Fibroblast of pulmonary artery (primary cell): ENCODE results near the gene CCR7.
A peak's percentile ranks its signal among the peaks of the same experiment; 100 is the strongest.

Experiments used
- DNase-seq: peaks from one replicate; pipeline ENCODE4 v3.0.0-alpha.2; 2010; ENCODE audit warnings: low read depth
- H3K4me3 ChIP-seq: replicated peaks from 2 replicates; pipeline ENCODE4 v1.5.1; 2011; ENCODE audit warnings: low read depth, mild to moderate bottlenecking, control low read depth, low read length, moderate library complexity
- TF ChIP-seq, protein P1 (sequence below): IDR thresholded peaks from 2 replicates; pipeline ENCODE4 v1.5.1; 2011; ENCODE audit warnings: mild to moderate bottlenecking, control low read depth, low read length, inconsistent platforms; ENCODE audit errors: missing control alignments

CCR7 gene

DNA sequence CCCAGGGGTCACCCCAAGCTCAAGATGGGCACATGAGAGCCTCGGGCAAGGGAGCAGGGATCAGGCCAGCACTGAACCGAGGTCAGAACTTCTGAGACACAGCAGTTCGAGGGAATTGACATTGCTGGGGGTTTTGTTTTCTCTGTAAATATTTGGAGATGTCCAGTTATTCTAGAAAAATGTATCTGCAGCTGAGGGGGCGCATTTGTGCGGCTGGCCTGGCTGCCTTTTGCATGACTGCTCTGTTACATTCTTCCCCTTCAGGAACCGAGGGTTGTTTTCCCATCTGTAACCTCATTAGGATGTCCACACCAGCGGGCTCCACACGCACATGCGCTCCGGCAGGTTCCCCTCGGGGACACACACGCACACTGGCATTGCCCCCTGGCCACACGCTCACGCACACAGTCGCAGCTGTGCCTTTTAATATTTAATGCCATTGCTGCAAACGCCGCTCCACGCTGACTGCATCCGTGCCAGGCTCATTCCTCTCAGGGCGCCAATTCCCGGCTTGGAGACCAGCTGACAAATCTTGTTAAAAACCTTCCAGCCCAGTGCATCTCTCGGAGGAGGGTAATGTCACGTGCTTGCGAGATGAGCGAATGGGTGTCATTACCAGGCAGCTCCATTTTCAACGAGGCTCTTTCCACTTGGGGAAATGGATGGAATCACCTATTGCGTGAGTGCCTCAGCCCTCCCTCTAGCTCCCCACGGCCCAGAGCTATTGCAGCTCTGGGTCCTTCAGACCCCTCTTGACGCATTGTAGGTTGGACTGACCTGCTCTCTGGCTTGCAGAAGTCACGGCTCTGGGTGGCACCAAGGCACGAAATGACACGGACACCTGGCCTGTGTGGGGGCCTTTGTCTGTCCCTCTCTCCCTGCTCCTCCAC is 13.1 kb downstream of the CCR7 start:
- DNase-seq, result peak; percentile 86

DNA sequence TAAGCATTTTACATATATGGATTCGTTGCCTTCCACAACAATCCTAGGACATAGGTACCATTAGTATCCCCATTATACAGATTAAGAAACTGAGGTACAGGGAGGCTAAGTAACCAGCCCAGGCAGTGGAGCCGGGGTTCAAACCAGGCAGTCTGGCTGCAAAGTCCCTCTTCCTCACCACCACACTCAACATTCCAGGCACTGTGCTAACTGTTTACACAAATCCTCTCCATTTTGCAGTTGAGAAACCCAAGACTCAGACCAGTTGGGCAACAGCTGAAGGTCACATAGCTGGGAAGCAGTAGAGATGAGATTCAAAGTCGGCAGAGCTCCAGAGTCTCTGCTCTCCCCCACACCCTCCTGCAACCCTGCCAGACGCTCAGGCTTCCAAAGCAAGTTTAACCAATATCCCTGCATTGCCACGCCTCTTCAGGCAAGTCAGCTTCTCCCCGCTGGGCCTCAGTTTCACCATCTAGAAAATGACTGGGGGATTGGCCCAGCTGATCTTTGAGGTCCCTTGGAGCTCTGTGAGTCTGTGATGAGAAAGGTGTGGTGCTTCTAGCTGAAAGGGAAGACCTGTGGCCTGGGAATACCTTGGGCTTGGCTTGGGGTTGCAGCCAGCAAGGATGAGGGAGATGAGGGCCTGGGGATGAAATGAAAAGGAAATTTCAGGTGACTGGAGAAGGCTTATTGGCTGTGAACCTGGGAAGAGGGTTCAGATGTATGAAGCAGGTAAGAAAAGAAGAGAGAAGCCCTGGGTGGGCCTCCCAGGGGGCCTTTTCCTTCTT is 14.0 kb downstream of the CCR7 start:
- no peak overlapping the region for H3K4me3 ChIP-seq
- TF ChIP-seq, protein P1, sequence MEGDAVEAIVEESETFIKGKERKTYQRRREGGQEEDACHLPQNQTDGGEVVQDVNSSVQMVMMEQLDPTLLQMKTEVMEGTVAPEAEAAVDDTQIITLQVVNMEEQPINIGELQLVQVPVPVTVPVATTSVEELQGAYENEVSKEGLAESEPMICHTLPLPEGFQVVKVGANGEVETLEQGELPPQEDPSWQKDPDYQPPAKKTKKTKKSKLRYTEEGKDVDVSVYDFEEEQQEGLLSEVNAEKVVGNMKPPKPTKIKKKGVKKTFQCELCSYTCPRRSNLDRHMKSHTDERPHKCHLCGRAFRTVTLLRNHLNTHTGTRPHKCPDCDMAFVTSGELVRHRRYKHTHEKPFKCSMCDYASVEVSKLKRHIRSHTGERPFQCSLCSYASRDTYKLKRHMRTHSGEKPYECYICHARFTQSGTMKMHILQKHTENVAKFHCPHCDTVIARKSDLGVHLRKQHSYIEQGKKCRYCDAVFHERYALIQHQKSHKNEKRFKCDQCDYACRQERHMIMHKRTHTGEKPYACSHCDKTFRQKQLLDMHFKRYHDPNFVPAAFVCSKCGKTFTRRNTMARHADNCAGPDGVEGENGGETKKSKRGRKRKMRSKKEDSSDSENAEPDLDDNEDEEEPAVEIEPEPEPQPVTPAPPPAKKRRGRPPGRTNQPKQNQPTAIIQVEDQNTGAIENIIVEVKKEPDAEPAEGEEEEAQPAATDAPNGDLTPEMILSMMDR, result no peak
- DNase-seq, result peak; percentile 99

More for the DNA sequence above, 13.1 kb downstream of the CCR7 start:
- no peak overlapping the region for H3K4me3 ChIP-seq
- TF ChIP-seq, protein P1, result no peak

DNA sequence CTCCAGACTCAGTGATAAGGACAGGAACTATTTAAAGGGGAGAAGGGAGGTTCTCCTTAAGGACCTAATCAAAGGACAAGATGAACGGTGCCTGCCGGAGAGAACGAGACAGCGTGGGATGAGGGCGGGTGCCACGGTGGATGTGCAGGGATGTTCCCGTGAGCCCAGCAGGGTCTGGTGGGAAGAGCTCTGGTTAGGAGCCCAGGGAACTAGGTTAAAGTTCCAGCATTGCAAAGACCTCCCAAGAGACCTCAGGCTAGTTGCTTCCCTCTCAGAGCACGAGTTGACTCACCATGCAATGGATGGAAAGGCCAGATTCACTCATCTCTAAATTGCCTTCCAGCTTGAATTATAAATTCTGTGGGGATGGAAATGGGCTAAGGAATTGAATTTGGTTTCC is 14.7 kb downstream of the CCR7 start:
- no peak overlapping the region for H3K4me3 ChIP-seq
- TF ChIP-seq, protein P1, result no peak
- DNase-seq, result peak; percentile 90

DNA sequence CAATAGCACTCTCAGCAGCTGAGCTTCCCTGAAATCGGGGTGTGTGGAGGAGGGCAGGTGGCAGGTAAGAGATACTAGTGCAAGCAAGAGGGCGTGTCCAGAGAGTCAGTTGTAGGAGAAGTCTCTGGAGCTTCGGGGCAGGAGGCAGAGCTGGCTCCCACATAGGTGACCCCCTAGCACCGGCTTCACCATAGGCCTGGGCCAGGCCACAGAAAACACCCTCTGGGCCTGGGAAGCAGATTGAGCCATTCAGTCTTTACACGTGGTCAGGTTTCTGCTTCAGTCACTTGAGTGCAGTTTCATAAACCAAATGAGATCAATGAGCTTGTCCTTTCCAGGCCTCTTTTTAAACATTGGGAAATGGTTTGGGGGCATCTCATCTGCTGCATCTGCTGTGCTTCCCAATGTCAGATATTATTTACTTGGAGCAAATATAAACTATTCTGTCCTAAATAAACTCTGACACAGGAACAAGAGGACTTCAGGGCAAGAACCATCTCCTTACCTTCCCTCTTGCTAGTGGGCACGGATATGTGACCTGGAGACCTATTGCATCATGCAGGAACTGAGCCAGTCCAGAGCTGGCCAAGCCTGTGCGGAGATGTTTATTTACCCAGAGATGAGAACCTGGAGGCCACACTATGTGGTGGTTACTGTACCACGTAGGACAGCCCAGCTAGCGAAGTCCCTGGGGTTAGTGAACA is 16.1 kb downstream of the CCR7 start:
- DNase-seq, result peak; percentile 90
- TF ChIP-seq, protein P1, result no peak
- no peak overlapping the region for H3K4me3 ChIP-seq

DNA sequence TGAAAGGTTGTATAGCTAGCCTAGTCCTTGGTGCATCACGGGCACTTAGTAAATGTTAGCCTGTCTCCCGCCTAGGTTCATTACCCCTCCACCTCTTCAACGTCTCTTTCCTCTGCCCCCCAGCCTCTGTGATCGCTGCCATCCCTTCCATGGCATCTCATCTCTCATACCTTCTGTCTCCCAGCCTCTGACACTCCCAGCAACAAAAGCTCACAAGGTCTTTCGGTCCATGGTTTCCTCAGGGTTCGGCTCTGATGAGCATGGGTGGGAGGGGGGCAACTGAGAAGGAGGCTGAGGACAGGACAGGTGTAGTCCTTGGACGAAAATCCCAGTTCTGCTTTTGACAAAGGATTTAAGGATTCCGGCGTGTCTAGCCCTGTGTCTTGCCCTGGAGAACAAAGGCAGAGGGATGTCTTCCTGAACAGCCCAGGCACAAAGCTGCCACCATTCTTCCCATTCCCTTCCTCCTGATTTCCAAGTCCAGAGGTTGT is 16.7 kb downstream of the CCR7 start:
- TF ChIP-seq, protein P1, result no peak
- DNase-seq, result no peak
- H3K4me3 ChIP-seq, result no peak overlapping the region

DNA sequence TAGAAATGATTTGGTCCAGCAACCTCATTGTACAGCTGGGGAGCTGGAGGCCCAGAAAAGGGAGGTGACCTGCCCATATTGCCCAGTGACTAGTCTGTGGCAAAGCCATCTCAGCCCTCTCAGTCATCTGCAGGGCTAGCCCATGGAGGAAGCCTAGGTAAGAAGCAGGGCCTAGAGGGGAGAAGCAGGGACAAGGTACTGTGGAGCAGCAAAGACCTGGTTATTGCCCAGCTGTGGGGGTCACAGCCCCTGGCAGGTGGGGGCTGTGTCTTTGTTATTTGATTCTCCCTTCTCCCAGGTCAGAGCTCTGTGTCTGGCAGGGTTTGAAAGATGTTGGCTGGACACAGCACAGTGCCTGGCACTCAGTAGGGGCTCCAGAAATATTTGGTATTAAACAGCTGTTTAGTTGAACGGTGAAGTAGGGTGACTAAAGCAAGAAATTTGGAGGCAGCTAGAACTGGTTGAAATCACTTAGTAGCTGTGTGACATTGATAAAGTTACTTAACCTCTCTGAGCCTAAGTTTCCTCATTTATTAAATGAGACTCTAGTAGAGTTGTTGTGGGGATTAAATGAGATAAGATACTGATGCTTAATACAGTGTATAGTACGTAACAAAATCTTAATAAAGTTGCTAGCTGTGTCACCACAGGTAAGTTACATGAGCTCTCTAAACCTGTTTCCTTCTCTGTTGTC is 17.3 kb downstream of the CCR7 start:
- TF ChIP-seq, protein P1, result no peak
- H3K4me3 ChIP-seq, result no peak overlapping the region
- no peak for DNase-seq
